ENCODE results near the gene KNSTRN.
A peak's percentile ranks its signal among the peaks of the same experiment; 100 is the strongest.

The KNSTRN gene

GRCh38 chr15:40337597-40337996, 44.9 kb upstream of the KNSTRN start:
- no peak for TF ChIP-seq ZFX (IDR thresholded peaks at IDR 0.05)
- TF ChIP-seq CTCF (conservative IDR thresholded peaks at IDR 0.05) = no peak
- H3K27ac ChIP-seq = no peak overlapping the region

GRCh38 chr15:40338041-40338657, 44.4 kb upstream of the KNSTRN start:
- no peak overlapping the region for H3K27ac ChIP-seq
- TF ChIP-seq ZFX (IDR thresholded peaks at IDR 0.05) = no peak
- peak; percentile 70 for TF ChIP-seq CTCF (conservative IDR thresholded peaks at IDR 0.05)

GRCh38 chr15:40338921-40339620, 43.5 kb upstream of the KNSTRN start:
- no peak for TF ChIP-seq ZFX (IDR thresholded peaks at IDR 0.05)
- no peak for TF ChIP-seq CTCF (conservative IDR thresholded peaks at IDR 0.05)
- H3K27ac ChIP-seq = peak overlapping the region; percentile 87

- TF ChIP-seq ZFX (IDR thresholded peaks at IDR 0.05) (no peak), CTCF (conservative IDR thresholded peaks at IDR 0.05) (peak; percentile 11)
- peak overlapping the region; percentile 87 for H3K27ac ChIP-seq
Measured at GRCh38 chr15:40339621-40339945, 42.9 kb upstream of the KNSTRN start.

GRCh38 chr15:40340038-40340739, 42.3 kb upstream of the KNSTRN start:
- peak overlapping the region; percentile 87 for H3K27ac ChIP-seq
- TF ChIP-seq ZFX (IDR thresholded peaks at IDR 0.05) (peak; percentile 84; the same call in 1 of the 2 replicates), CTCF (conservative IDR thresholded peaks at IDR 0.05) (no peak)

GRCh38 chr15:40340740-40341400, 41.7 kb upstream of the KNSTRN start, which contains the start of gene CCDC9B:
CCDC9B (minus strand) TSS chr15:40340939; CDS start chr15:40340819, 120 bp downstream.
- peak within 1 kb of the TSS; percentile 87 for H3K27ac ChIP-seq
- TF ChIP-seq ZFX (IDR thresholded peaks at IDR 0.05) (0 out of 2 replicates have a peak, but pooled peaks have one; percentile 44), CTCF (conservative IDR thresholded peaks at IDR 0.05) (0 out of 2 replicates have a peak, but pooled peaks have one; percentile 1)
